ENCODE data around the gene GYS2.

DNA sequence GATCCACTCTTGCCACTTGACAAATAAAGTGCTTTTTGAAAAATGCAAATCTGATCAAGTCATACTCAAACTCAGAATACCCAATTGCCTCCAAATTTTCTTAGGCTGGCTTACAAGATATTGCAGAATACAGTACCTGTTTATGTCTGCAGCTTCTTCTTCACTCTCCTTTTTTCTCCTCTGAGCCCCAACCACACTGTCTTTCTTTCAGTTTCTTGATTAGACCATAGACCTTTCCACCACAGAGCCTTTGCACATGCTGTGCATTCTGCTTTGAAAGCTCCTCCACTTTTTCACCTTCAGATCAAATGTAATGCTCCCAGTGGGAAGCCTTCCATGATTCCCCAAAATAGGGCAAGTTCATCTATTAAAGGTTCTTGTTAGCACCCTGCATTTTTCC is 13.9 kb upstream of the GYS2 start:
- no peak for TF ChIP-seq CTCF (IDR thresholded peaks at IDR 0.05)
- TF ChIP-seq POLR2A (IDR thresholded peaks at IDR 0.05) = no peak

All from thyroid gland (tissue), 4 donors.